NCI-H187 (cell line): ENCODE data around the gene SLC25A25.

Source experiments
- DNase-seq, 2 experiments: peaks; one replicate each; lab custom pipeline; 2025; lab: John Stamatoyannopoulos, UW

Gene SLC25A25

DNA sequence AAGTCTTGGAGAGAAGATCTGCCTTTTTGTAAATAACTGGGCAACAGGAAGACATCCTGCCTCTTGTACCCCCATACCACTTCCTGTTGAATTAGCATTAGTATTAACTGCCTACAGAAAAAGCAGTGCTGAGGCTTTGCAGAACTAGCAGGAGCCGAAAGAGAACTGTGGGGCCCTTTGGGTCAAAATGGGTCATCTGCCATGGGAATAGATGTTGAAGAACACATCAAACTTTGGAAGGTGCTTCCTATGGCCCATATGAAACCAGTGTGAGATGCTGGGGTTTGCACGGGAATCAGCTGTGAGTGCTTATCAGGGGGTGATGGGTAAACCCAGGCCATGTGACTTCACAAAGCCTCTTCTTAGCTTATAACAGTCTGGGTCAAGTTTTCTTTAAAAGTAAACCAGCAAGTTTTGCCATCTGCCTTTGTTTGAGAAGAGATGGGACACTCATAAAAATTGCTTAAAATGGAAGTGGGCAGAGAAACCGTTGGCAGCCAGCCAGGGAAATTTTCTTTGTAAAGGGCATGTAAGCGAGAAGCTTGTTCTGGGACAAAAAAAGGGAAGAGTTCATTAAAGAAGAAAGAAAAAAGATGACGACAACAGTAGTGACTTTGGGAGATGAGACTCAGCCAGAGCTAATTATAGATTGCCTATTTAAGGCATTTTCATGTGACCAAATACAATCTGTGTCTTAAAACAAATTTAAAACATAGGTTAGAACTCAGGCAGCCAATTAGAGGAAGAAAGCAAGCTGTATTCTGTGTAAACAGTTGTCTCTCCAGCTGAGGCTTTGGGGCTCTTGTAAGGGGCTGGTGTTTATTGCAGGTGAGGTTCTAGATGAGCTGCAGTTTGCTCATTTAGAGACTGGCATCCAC lies 4.4 kb downstream of the SLC25A25 start:
- DNase-seq = no peak

DNA sequence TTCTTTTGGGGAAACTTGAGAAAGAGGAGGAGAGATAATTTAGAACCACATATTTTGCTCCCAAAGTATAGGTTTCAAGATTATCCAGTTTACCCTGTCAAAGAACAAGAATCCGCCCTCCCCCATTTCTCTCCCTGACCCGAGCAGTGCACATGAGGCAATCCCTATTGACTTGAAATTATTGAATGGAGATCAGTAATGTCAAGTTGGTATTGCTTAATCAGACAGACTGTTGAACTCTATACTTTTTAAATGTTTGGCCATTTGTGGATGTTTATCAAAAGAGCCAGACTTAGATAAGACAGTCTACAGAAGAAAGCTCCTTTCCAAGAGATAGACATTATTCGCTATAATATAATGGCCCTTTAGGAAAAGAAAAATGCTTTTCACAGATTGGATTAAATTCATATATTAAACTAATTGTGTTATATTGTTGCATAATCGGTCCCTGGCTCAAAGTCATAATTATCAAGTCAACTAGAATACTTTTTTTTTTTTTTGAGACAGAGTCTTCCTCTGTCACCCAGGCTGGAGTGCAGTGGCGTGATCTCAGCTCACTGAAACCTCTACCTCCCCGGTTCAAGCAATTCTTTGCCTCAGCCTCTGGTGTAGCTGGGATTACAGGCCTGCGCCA lies 5.3 kb downstream of the SLC25A25 start:
- DNase-seq = no peak

DNA sequence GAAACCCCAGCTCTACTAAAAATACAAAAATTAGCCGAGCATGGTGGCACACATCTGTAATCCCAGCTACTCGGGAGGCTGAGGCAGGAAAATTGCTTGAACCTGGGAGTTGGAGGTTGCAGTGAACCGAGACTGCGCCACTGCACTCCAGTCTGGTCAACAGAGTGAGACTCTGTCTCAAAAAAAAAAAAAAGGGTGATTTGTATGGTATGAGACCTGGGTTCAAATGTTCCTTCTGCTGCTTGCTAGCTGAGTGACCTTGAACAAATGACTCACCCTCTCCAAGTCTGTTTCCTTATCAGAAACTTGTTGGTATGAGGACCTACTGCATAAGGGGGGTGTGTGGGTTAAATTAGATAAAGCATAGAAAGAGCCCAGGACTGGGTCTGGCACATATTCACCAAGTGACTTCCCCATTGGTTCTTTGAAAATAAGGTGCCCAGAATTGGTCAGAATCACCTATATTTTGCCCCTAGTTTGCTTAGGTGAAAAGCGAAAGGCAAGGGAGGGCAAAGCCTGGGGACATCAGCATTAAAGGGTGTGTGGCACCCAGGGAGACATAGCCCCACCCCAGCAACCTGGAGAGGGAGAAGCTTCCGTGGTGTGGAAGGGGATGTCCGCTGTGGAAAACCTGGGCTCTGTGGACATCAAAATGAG lies 9.9 kb downstream of the SLC25A25 start:
- no peak for DNase-seq

DNA sequence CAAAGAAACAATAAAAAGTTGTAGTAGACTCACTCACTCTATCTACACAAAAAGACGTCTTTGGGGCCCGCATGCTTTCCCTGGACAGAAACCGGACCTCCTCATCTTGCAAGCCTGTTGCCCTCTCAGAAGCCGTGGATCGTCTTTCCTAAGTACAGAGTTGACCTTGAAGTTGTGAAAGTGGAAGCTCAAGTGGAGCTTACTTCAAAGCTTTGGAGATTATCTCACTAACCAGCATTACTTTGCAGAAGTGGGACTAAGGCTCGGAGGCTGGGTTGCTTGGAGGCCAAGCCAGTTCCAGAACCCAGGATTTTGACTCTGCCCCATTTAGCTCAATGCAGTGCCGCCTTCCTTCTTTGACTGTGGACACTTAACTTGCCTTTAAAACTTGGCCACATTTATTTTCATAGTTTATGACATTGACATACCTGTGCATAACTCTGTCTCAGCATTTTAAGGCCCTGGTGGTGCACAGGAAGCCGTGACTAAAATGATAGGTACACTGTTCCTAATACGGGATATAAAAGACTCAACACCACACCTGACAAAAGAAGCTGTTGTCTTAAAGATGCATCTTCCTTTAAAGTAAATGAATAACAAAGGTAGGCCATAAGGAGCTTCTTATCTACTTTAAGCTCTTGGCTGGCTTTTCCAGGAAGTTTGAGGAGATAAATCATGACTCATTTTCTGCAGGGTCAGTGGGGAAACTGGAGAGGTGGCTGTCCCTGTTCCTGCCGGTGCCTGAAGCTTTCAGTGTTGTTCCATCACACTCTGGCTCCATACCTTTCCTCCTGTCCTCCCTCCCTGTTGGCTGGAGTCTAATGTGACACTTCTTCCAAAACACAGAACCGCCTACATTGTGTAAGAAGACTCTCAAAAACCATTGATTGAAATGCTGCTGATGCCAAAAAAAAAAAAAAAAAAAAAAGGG lies 10.7 kb downstream of the SLC25A25 start:
- DNase-seq = no peak

DNA sequence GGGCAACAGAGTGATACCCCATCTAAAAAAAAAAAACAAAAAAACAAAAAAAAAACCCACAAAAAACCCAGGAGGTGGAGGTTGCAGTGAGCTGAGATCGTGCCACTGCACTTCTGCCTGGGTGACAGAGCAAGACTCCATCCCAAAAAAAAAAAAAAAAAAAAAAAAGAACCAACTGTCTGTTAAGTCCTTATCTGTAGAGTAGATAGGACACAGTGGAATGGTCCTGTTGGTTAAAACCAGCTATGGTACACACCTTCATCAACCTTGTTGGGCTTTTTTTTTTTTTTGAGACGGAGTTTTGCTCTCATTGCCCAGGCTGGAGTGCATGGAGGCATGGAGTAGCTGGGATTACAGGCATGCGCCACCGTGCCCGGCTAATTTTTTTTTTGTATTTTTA lies 12.2 kb downstream of the SLC25A25 start:
- no peak for DNase-seq

DNA sequence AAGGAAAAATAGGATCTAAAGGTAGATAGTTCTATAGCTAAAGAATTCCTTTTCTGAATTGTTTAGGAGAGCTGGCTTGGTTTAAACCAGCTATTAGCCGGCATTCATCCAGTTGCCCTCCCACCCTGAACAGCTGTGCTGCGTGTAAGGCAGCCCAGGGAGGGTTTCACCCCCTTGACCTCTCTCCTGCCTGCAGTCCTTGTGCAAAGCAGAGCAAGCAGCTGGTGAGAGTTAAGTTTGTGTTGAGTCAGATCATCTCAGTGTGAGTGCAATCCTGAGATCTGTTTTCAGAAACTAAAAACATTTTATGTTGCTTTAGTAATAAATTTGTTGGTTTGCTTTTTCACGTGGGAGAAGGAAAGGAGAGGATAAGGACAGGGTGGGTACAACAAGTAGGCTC lies 13.0 kb downstream of the SLC25A25 start:
- no peak for DNase-seq

DNA sequence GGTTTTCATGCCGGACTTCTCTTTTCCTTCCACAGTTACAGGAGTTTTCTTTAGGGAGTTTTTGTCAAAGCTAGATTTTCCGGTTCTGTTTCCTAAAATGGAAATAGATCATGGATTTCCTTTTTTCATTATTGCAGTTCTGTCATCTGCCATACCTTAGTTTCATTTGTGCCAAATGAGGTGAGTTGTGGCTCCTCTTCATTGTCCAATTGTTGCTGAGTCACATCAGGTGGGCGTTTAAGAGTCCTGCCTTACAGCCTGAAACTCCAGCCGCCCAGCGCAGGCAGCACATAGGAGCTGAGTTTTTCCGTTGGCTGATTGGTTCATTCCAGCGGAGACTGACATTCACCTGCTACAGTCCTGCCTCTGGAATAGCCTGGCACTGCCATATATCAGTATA lies 14.1 kb downstream of the SLC25A25 start:
- DNase-seq = no peak

DNA sequence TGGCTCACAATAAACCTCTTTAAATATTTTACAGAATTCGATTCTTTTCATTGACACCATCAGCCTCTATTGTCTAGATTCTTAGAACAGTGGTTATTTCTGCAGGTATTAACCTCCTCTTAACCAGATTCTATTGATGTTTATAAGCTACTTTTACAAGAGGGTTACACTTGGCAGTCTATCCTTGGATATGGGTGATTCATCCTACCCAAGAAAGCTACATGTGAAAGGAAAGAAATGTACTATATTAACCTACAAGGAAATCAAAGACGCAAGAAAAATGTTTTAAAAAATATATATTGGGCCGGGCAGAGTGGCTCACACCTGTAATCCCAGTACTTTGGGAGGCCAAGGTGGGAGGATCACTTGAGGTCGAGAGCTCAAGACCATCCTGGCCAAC lies 16.7 kb downstream of the SLC25A25 start:
- no peak for DNase-seq

DNA sequence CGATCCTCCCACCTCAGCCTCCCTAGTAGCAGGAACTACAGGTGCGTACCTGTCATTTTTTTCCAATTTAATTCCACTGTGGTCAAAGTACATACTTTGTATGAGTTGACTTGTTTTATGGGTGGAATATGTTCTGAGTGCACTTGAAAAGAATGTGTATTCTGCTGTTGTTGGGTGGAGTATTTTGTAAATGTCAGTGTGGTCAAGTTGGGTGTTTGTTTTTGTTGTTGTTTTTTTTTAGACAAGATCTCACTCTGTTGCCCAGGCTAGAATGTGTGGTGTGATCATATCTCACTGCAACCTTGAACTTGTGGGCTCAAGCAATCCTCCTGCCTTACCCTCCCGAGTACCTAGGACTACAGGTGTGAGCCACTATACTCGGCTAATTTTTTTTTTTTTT lies 17.9 kb downstream of the SLC25A25 start:
- DNase-seq = no peak

DNA sequence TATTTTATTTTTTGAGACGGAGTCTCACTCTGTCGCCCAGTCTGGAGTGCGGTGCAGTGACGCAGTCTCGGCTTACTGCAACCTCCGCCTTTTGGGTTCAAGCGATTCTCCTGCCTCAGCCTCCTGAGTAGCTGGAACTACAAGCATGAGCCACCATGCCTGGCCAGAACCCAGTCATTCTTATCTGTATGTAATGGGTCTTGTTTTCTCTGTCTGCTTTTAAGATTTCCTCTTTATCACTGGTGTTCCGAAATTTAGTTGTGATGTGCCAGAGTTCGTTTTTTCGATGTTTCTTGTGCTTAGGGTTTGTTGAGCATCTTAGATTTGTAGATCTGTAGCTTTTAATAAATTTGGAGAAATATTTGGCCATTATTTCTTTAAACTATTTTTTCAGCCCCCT lies 19.2 kb downstream of the SLC25A25 start:
- DNase-seq = no peak

DNA sequence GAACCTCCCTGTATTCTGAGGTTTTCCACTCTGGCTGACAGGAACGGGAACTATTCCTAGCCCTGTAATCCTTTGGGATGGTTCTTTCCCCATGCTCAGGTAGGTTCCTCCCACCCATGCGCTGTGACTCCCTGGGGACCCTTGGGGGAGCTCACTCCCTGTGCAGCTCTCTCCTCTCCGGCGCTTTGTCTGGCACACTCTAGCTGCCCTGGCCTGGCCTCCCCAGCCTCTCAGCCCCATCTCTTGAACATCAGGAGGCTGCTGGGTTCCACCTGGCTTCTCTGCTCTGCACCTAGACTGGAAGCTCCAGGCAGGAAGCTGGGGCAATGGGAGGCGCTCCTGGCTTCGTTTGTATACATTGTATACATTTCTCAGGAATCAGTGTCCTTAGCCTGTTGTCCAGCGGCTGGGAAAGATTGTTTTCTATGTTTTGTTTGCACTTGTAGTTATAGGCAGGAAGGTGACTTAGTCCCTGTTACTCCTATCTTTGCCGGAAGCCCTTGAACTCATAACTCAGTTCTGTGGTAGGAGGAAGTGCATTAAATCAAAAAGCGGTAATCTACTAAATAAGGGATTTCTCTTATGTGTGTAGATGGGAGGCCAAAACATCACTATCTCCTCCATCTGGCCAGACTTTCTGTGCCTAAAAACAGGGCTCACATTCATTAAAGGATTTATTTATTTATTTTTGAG lies 20.4 kb downstream of the SLC25A25 start:
- DNase-seq = no peak

DNA sequence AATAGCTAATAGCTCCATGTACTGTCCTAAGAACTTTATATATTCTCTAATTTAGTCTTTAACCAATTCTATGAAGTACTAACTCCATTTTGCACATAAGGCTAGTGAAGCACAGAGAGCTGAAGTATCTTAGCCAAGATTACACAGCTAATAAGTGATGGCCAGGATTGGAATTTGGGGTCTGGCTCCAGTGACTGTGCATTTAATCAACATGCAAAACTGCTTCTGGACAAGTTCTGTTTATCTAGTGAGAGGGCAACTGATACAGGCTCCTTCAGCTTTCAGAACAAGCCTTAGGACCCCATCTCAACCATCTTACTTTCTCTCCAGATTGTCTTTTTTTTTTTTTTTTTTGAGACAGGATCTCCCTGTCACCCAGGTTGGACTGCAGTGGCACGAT lies 21.3 kb downstream of the SLC25A25 start:
- no peak for DNase-seq

DNA sequence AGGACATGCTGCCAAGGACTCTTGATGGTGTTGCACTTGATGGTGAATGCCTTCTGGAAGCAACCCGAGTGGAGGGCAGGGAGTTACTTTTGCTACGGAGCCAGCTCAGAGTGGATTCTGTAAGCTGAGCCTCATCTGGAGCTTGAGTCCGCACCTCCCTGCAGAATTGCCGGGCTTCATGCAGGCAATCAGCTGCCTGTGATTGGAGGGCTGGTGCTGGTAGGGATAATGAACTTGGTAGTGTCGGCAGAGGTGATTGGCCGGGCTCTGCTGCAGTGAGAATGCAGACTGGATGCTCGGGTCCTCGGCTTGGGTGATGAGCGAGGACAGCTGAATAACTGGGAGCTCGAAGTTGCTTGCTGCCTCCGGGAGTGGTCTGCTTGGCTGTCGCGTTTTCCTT lies 23.1 kb downstream of the SLC25A25 start:
- no peak for DNase-seq

DNA sequence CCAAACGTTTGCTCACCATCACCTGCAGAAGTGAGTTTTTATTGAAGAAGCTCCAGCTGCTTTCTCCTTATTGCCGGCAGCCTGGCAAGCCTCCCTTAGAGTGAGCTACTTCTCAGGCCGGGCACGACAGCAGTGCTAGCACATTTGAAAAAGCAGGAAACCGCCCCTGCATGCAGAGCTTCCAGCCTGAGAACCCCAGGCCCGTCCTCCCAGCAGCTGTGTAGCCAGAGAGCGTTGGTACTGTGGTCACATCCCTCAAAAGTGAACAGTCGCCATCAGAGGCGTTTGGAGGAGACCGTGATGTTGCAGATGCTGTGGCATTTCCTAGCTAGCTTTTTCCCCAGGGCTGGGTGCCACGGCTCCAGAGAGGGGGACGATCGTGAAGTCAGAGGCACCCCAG lies 23.5 kb downstream of the SLC25A25 start:
- DNase-seq = no peak

DNA sequence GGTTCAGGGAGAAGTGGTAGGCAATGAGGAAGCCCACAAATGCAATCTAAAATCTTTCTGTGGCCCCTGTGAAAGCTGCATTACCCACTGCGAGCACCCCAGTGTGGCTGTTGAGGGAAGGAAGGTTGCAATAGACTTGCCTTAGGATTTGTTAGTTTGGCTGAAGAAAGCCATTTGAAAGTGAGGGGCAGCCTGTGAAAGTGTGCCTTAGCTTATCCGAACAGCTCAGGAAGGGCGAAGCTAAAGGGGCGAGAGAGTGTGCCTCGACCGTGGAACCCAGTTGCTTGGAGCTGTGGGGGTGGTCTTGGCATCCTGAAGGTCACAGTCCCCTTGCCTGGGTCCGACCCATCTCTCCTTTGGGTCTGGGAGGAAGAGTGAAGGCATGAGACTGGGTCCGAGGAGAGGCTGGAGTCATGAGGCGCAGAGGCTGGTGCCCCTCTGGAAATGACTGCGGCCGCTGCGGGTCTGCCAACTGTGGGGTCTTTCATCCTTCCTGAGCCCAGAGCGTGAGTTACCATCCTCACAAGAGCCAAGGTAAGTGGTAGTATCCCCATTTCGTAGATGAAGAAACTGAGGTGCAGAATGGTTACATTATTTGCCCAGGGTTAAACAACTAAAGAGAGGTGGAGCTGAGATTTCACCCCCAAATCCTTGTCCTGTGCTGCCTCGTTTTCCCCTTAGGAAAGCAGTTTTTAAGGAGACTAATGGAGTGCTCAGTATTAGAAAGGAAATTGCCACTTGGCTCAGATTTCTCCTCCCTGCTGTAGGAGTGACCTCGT lies 24.4 kb downstream of the SLC25A25 start:
- DNase-seq = no peak

DNA sequence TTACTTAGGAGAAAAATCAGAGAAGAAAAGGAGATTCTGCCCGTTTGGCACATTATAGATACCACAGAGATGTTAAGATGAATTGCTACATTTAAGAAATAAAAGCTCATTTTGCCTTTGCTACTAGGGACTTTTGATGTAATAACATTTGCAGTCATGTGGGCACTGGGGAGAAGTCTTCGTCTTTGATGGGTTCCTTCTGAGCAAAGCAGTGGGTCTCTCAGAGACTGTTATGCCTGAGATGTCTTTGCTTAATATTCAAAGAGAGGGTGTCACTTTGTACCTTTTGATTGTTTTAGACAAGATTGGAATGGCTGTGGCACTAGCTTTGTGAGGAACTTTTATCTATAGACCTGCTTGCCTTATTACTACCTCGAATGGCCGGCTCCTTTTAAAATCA lies 25.0 kb downstream of the SLC25A25 start:
- DNase-seq = no peak

DNA sequence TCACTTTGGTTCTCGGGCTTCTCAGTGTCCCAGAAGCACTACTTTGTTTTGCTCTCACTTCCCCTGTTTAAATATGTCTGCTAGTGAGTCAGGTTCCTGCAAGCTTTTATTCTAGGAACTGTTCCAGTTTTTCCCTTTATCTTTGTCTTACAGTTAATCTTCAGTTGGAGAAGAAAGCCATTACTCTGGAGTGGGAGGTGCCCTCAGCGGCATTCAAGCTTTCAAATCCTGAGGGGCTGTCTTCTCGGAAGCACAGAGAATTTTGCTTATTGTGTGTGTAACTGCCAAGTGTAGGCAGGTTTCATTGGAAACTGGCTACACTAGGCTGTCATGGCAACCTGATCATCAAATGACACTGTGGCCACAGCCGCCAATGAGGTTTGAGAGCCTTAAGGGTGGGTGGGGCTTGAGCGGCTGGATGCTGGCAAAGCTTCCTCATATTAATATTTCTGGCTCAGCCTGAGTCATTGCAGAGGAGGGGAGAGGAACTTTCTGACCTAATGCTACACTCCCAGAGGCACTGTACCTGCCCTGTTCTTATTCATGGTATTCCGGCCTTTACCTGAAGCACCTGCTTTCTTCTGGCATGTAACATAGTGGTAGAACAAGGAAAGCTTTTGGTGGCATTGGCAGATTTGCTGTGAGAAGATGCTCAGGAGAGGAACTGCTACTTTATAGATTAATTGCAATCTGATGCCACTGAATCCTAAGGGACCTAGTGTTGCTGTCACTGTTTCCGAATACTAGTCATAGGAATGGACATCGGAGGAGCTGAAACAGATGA lies 26.3 kb downstream of the SLC25A25 start:
- peak; percentile 42 to 67 for DNase-seq

DNA sequence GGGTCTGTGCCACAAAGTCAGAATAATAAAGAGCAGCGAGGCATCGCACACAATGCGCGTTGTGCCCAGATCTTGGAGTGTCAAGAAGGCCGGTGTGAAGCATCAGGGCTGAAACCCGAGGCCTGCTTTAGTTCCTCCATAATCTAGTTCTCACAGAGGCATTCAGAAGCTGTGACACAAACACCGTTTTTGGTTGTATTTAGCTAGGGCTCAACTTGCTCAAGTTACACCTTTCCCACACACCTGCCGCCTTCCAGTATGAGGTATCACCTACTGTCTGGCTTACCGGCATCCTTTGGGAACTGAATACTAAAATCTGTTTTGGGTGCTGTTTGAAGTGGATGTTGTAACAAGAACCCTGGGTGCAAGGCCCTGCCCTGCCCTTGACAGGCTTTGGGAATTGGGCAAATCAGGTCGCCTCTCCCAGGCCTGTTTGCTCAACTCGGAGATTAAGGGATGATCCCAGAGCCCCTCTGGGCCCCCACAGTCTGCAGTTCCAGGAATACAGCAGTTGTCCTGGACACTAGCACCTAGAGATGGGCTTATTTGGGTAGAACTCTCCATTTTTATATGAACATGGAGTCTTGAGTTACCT lies 27.0 kb downstream of the SLC25A25 start:
- DNase-seq = no peak
